AG04450 (cell line): Measurements from ENCODE around the gene SLC12A9. TPM values are rescaled to one million over a fixed set of nuclear protein-coding genes. Genes with fewer than 3 reads are reported as not detected.
A peak's percentile ranks its signal among the peaks of the same experiment; 100 is the strongest.

Source experiments
- CTCF ChIA-PET: fragments of 300-600, 350-600 bp; formaldehyde crosslinking; extraction: SDS; loops from one replicate; lab custom pipeline; 2022; ENCODE audit warnings: antibody characterized with exemption, inconsistent platforms; lab: Charles Lee
- POLR2A ChIA-PET: fragments of 350-600 bp; formaldehyde crosslinking; extraction: SDS; loops from one replicate; lab custom pipeline; 2021; ENCODE audit warnings: antibody characterized with exemption, inconsistent platforms; lab: Yijun Ruan, JAX
- DNase-seq: peaks from one replicate; pipeline ENCODE4 v3.0.0-alpha.2; 2011; ENCODE audit warnings: low read depth, low spot score
- H3K27ac ChIP-seq: one replicate; pipeline ENCODE4 v1.5.1; 2012; ENCODE audit warnings: low read depth, low read length, control low read depth
- H3K27me3 ChIP-seq: one replicate; pipeline ENCODE4 v1.6.0; 2012; ENCODE audit warnings: low read length; ENCODE audit not compliant: control insufficient read depth, insufficient read depth
- H3K4me3 ChIP-seq: 2 replicates; pipeline ENCODE4 v1.5.1; 2011; ENCODE audit warnings: mild to moderate bottlenecking, low read depth, low read length, control low read depth
- H3K9me3 ChIP-seq: 2 replicates; pipeline ENCODE4 v1.5.1; 2012; ENCODE audit warnings: low read length; ENCODE audit not compliant: control insufficient read depth, insufficient read depth
- CTCF ChIP-seq: IDR thresholded peaks from 2 replicates; pipeline ENCODE4 v1.5.1; 2011; ENCODE audit warnings: low read depth, low read length, control low read depth, inconsistent platforms
- polyA plus RNA-seq: library from polyadenylated mRNA; depleted of rRNA; stranded (reverse); fragments of >200 nt; gene quantifications from 2 replicates; pipeline ENCODE4 v1.2.3, GENCODE V29; 2011

Gene SLC12A9
- polyA plus RNA-seq, 1 experiment = 10.8 TPM

- CTCF ChIA-PET = interaction anchor here (0.6 to 2.8 kb wide), 14 partner anchors 11 to 295 kb away, joined by 3 to 21 read pairs (median 5); partner anchors contain the start of genes POP7 and SLC12A9
- Histone ChIP-seq H3K27me3 (no peaks in the 10 kb centered on the region), H3K9me3 (no peaks in the 10 kb centered on the region), H3K27ac (no peak overlapping the region), H3K4me3 (peak overlapping the region; percentile 78)
- no peak for TF ChIP-seq CTCF
- POLR2A ChIA-PET = interaction anchor here (0.6 to 2.7 kb wide), 7 partner anchors 23 to 134 kb away, joined by 3 to 12 read pairs (median 6); partner anchors contain the start of genes POP7, SLC12A9, SRRT and UFSP1
- DNase-seq = no peak
Measured at GRCh38 chr7:100826514-100827329, 25.8 kb upstream of the SLC12A9 start.

- CTCF ChIA-PET = interaction anchor here (0.6 to 2.8 kb wide), 18 partner anchors 10 to 295 kb away, joined by 3 to 21 read pairs (median 4); partner anchors contain the start of genes POP7, SLC12A9 and SRRT
- peak; percentile 72 for DNase-seq
- POLR2A ChIA-PET = interaction anchor here (0.6 to 2.7 kb wide), 10 partner anchors 10 to 650 kb away, joined by 3 to 12 read pairs (median 4); partner anchors contain the start of genes MOSPD3, POP7, SLC12A9 and SRRT
- peak within 1 kb of the TSS; percentile 78 for H3K4me3 ChIP-seq
- no peaks in the 10 kb centered on the region for H3K27me3 ChIP-seq
- no peaks in the 10 kb centered on the region for H3K9me3 ChIP-seq
- TF ChIP-seq CTCF = peak; percentile 73
- H3K27ac ChIP-seq = peak within 1 kb of the TSS; percentile 73
Measured at GRCh38 chr7:100827330-100828226, 24.9 kb upstream of the SLC12A9 start, which contains the start of gene EPHB4. EPHB4 (minus strand) TSS chr7:100827523; CDS start chr7:100827030, 493 bp downstream.

GRCh38 chr7:100829150-100829716 is 23.3 kb upstream of the SLC12A9 start:
- POLR2A ChIA-PET = interaction anchor here (0.5 to 2.7 kb wide), 3 partner anchors 18 to 124 kb away, joined by 4 to 9 read pairs (median 4); partner anchors contain the start of gene POP7
- no peak overlapping the region for H3K4me3 ChIP-seq
- no peaks in the 10 kb centered on the region for H3K27me3 ChIP-seq
- no peaks in the 10 kb centered on the region for H3K9me3 ChIP-seq
- DNase-seq = no peak
- CTCF ChIA-PET = interaction anchor here (0.5 to 2.8 kb wide), 3 partner anchors 29 to 412 kb away, joined by 3 to 21 read pairs (median 8); partner anchors contain the start of gene POP7
- no peak for TF ChIP-seq CTCF
- no peak overlapping the region for H3K27ac ChIP-seq

- ChIA-PET POLR2A (no interaction called here), CTCF (no interaction called here)
- TF ChIP-seq CTCF = no peak
- Histone ChIP-seq H3K27ac (no peak overlapping the region), H3K27me3 (no peaks in the 10 kb centered on the region), H3K4me3 (no peak overlapping the region), H3K9me3 (no peaks in the 10 kb centered on the region)
- DNase-seq = no peak
Measured at GRCh38 chr7:100830396-100830795, 22.1 kb upstream of the SLC12A9 start.
